Thyroid gland (tissue), 4 donors: ENCODE measurements around the gene IL2RA.

Experiments used
- CTCF ChIP-seq, 6 experiments: fragments of 200-600 bp in 3 of 6; fragments of 450-650 bp in 3 of 6; sonication (generic) in 3 of 6; IDR thresholded peaks; one replicate each; pipeline ENCODE4 v1.5.1; 2016 to 2019; ENCODE audit warnings: antibody characterized with exemption in 6 of 6, mild to moderate bottlenecking in 2 of 6, inconsistent platforms in 1 of 6, moderate library complexity in 1 of 6
- POLR2A ChIP-seq, 2 donors: fragments of 450-650 bp; IDR thresholded peaks; one replicate each; pipeline ENCODE4 v1.6.1; 2017; ENCODE audit warnings: antibody characterized with exemption in 2 of 2, mild to moderate bottlenecking in 2 of 2, moderate library complexity in 1 of 2

- no peak for TF ChIP-seq CTCF (IDR thresholded peaks at IDR 0.05)
- no peak for TF ChIP-seq POLR2A (IDR thresholded peaks at IDR 0.05)
Observed at GRCh38 chr10:6083523-6084475, 21.6 kb upstream of the IL2RA start.
